ENCODE measurements around the gene CCDC159. TPM values are rescaled to one million over a fixed set of nuclear protein-coding genes. Genes with fewer than 3 reads are reported as not detected.

Gene CCDC159
- total and polyA plus RNA-seq, 2 experiments from 2014 or later = 3.4 to 6.2 TPM

DNA sequence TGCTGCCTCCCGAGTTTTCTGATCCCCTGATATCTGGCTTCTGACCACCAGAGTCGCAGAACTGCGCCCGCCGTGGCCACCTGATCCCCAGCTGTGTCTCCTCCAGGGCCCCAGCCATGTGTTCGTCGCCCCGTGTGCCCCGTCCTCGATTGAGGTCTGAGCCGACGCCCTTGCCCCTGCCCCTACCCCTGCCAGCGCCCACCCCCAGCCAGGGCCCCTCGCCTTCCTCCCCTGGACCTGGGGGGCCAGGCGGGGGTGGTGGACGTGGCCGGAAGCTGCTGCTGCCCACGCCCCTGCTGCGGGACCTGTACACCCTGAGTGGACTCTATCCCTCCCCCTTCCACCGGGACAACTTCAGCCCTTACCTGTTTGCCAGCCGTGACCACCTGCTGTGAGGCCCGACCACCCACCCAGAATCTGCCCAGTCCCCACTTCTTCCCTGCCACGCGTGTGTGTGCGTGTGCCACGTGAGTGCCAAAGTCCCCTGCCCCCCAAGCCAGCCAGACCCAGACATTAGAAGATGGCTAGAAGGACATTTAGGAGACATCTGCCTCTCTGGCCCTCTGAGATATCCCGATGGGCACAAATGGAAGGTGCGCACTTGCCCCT is 18.1 kb downstream of the CCDC159 start (continued):
- no peak for TF ChIP-seq ZNF331 (CRISPR knock-in tag; IDR thresholded peaks at IDR 0.05; ENCODE audit: low read depth)
- no peak for TF ChIP-seq CREB1 (CRISPR knock-in tag; IDR thresholded peaks at IDR 0.05; ENCODE audit: low read depth)
- no peak for TF ChIP-seq POLR2AphosphoS5 (IDR thresholded peaks at IDR 0.05; ENCODE audit: low read depth)

- H3K4me3 ChIP-seq = no peak overlapping the region
- H3K4me2 ChIP-seq = no peak overlapping the region
- H3K9me3 Mint-ChIP-seq = no peaks in the 10 kb centered on the region
- 0 out of 3 replicates have a peak, but pooled peaks cover 3% of the 10 kb centered on the region for H3K36me3 Mint-ChIP-seq (ENCODE audit: low read depth)
- H3K27me3 ChIP-seq (ENCODE audit: insufficient read depth) = no peaks in the 10 kb centered on the region
- ATAC-seq (no peak), DNase-seq (ENCODE audit: low spot score) (no peak)
- H3K27ac Mint-ChIP-seq = no peak overlapping the region
- H3K4me1 Mint-ChIP-seq = peaks cover 12% of the 10 kb centered on the region
- peaks cover 5% of the 10 kb centered on the region; the same call in 1 of the 2 replicates for H4K20me1 ChIP-seq (replicated peaks; ENCODE audit: insufficient read depth)
- H3K9me2 ChIP-seq (ENCODE audit: insufficient read depth) = no peaks in the 10 kb centered on the region
- no peaks in the 10 kb centered on the region for H3K79me2 ChIP-seq (replicated peaks; ENCODE audit: insufficient read depth)
- TF ChIP-seq, protein P1, sequence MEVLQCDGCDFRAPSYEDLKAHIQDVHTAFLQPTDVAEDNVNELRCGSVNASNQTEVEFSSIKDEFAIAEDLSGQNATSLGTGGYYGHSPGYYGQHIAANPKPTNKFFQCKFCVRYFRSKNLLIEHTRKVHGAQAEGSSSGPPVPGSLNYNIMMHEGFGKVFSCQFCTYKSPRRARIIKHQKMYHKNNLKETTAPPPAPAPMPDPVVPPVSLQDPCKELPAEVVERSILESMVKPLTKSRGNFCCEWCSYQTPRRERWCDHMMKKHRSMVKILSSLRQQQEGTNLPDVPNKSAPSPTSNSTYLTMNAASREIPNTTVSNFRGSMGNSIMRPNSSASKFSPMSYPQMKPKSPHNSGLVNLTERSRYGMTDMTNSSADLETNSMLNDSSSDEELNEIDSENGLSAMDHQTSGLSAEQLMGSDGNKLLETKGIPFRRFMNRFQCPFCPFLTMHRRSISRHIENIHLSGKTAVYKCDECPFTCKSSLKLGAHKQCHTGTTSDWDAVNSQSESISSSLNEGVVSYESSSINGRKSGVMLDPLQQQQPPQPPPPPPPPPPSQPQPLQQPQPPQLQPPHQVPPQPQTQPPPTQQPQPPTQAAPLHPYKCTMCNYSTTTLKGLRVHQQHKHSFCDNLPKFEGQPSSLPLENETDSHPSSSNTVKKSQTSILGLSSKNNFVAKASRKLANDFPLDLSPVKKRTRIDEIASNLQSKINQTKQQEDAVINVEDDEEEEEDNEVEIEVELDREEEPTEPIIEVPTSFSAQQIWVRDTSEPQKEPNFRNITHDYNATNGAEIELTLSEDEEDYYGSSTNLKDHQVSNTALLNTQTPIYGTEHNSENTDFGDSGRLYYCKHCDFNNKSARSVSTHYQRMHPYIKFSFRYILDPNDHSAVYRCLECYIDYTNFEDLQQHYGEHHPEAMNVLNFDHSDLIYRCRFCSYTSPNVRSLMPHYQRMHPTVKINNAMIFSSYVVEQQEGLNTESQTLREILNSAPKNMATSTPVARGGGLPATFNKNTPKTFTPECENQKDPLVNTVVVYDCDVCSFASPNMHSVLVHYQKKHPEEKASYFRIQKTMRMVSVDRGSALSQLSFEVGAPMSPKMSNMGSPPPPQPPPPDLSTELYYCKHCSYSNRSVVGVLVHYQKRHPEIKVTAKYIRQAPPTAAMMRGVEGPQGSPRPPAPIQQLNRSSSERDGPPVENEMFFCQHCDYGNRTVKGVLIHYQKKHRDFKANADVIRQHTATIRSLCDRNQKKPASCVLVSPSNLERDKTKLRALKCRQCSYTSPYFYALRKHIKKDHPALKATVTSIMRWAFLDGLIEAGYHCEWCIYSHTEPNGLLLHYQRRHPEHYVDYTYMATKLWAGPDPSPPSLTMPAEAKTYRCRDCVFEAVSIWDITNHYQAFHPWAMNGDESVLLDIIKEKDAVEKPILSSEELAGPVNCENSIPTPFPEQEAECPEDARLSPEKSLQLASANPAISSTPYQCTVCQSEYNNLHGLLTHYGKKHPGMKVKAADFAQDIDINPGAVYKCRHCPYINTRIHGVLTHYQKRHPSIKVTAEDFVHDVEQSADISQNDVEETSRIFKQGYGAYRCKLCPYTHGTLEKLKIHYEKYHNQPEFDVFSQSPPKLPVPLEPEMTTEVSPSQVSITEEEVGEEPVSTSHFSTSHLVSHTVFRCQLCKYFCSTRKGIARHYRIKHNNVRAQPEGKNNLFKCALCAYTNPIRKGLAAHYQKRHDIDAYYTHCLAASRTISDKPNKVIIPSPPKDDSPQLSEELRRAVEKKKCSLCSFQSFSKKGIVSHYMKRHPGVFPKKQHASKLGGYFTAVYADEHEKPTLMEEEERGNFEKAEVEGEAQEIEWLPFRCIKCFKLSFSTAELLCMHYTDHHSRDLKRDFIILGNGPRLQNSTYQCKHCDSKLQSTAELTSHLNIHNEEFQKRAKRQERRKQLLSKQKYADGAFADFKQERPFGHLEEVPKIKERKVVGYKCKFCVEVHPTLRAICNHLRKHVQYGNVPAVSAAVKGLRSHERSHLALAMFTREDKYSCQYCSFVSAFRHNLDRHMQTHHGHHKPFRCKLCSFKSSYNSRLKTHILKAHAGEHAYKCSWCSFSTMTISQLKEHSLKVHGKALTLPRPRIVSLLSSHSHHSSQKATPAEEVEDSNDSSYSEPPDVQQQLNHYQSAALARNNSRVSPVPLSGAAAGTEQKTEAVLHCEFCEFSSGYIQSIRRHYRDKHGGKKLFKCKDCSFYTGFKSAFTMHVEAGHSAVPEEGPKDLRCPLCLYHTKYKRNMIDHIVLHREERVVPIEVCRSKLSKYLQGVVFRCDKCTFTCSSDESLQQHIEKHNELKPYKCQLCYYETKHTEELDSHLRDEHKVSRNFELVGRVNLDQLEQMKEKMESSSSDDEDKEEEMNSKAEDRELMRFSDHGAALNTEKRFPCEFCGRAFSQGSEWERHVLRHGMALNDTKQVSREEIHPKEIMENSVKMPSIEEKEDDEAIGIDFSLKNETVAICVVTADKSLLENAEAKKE (CRISPR knock-in tag; IDR thresholded peaks at IDR 0.05) = no peak
- TF ChIP-seq EZH2phosphoT487 (IDR thresholded peaks at IDR 0.05; ENCODE audit: unreplicated experiment) (no peak), STAT1 (IDR thresholded peaks at IDR 0.05; ENCODE audit: unreplicated experiment) (no peak), ZNF114 (CRISPR knock-in tag; IDR thresholded peaks at IDR 0.05) (no peak), POLR2AphosphoS5 (IDR thresholded peaks at IDR 0.05; ENCODE audit: low read depth) (no peak)
- TF ChIP-seq, protein P2, sequence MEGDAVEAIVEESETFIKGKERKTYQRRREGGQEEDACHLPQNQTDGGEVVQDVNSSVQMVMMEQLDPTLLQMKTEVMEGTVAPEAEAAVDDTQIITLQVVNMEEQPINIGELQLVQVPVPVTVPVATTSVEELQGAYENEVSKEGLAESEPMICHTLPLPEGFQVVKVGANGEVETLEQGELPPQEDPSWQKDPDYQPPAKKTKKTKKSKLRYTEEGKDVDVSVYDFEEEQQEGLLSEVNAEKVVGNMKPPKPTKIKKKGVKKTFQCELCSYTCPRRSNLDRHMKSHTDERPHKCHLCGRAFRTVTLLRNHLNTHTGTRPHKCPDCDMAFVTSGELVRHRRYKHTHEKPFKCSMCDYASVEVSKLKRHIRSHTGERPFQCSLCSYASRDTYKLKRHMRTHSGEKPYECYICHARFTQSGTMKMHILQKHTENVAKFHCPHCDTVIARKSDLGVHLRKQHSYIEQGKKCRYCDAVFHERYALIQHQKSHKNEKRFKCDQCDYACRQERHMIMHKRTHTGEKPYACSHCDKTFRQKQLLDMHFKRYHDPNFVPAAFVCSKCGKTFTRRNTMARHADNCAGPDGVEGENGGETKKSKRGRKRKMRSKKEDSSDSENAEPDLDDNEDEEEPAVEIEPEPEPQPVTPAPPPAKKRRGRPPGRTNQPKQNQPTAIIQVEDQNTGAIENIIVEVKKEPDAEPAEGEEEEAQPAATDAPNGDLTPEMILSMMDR (conservative IDR thresholded peaks at IDR 0.05; ENCODE audit: low read depth in 2 of 2) = no peak
- H3F3A ChIP-seq (replicated peaks; ENCODE audit: low read depth) = no peaks in the 10 kb centered on the region
- no peak overlapping the region for H3K27ac ChIP-seq (ENCODE audit: low read depth)
- H2AFZ ChIP-seq = no peak overlapping the region
- no peak overlapping the region for H3K4me3 Mint-ChIP-seq
- peaks cover 6% of the 10 kb centered on the region; the same call in 1 of the 2 replicates for H3K4me1 ChIP-seq (ENCODE audit: insufficient read depth)
- peaks cover 15% of the 10 kb centered on the region for H3K27me3 Mint-ChIP-seq (ENCODE audit: insufficient read depth, low read depth, poor library complexity)
- H3K36me3 ChIP-seq (ENCODE audit: insufficient read depth) = no peaks in the 10 kb centered on the region
Measured at GRCh38 chr19:11364935-11365334, 18.6 kb downstream of the CCDC159 start.
